ENCODE data around the gene CTIF.

Gene CTIF

DNA sequence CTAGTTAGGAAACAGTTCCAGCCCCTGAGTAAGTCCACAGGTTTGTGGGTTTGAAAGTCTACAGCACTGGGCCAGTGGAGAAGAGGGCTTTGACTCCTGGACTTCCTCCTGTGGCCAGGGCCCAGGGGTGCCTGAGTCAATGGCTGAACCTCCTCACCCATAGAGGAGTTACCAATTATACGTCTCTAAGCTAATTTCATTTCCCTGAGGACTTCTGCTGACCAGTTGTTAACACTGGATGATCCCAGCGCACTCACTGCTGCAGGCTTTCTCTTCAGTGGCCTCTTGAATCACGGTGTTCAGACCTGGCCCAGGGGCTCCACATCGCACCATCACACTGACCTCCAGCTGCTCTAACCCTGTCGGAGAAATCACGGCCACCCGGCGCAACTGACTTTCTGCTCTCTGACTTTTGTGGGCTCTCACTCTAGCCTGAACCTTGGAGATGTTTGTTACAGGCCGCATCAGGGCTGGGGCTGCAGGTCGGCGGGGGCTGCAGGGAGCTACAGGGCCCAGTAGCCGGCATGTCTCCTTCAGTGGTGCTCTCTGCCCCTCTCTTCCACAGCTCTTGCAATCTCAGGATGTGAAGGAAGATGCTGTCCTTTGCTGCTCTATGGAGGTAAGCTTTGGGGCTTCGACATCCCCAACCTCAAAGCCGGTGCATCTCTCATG lies 318.3 kb downstream of the CTIF start:
- H4K20me1 ChIP-seq (ENCODE audit: insufficient read depth, low read length) = no peaks in the 10 kb centered on the region
- no peak overlapping the region for H2AFZ ChIP-seq (ENCODE audit: low read depth, low read length)
- no peak overlapping the region for H3K4me2 ChIP-seq (ENCODE audit: low read length)
- no peaks in the 10 kb centered on the region for H3K79me2 ChIP-seq (ENCODE audit: low read length)
- H3K4me3 ChIP-seq (ENCODE audit: low read length) = no peak overlapping the region
- no peak overlapping the region for H3K9ac ChIP-seq (ENCODE audit: low read length)
- H3K27ac ChIP-seq (ENCODE audit: low read length) = no peak overlapping the region
- no peaks in the 10 kb centered on the region for H3K27me3 ChIP-seq (ENCODE audit: low read depth, low read length)
- H3K36me3 ChIP-seq (replicated peaks; ENCODE audit: low read depth, low read length) = no peaks in the 10 kb centered on the region
- H3K9me3 ChIP-seq (ENCODE audit: insufficient read depth, low read length) = no peaks in the 10 kb centered on the region
- TF ChIP-seq EZH2phosphoT487 (IDR thresholded peaks at IDR 0.05; ENCODE audit: low read depth) = no peak
- TF ChIP-seq, protein P1, sequence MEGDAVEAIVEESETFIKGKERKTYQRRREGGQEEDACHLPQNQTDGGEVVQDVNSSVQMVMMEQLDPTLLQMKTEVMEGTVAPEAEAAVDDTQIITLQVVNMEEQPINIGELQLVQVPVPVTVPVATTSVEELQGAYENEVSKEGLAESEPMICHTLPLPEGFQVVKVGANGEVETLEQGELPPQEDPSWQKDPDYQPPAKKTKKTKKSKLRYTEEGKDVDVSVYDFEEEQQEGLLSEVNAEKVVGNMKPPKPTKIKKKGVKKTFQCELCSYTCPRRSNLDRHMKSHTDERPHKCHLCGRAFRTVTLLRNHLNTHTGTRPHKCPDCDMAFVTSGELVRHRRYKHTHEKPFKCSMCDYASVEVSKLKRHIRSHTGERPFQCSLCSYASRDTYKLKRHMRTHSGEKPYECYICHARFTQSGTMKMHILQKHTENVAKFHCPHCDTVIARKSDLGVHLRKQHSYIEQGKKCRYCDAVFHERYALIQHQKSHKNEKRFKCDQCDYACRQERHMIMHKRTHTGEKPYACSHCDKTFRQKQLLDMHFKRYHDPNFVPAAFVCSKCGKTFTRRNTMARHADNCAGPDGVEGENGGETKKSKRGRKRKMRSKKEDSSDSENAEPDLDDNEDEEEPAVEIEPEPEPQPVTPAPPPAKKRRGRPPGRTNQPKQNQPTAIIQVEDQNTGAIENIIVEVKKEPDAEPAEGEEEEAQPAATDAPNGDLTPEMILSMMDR (IDR thresholded peaks at IDR 0.05; ENCODE audit: low read depth, low read length) = no peak
- H3K4me1 ChIP-seq (ENCODE audit: low read length) = peaks cover 3% of the 10 kb centered on the region

DNA sequence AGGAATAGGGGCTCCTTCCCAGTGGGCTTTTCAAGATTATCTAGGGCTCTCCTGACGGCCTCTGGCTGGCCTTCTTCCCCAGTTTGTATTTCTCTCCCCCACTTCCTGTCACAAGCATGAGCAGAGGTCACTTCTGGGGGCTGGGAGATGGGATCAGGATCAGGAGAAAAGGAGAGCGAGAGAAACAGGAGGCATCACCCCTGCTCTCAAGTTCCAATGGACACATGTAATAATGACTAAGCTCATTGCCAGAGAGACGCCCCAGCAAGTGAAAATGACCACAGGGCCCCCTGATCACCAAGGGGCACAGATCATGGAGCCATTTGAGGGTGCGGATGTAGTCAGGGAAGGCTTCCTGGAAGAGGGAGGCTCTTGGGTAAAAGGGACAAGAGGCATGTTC lies 319.8 kb downstream of the CTIF start:
- TF ChIP-seq EZH2phosphoT487 (IDR thresholded peaks at IDR 0.05; ENCODE audit: low read depth) = no peak
- TF ChIP-seq, protein P1 (IDR thresholded peaks at IDR 0.05; ENCODE audit: low read depth, low read length) = no peak
- H4K20me1 ChIP-seq (ENCODE audit: insufficient read depth, low read length) = no peaks in the 10 kb centered on the region
- no peaks in the 10 kb centered on the region for H3K36me3 ChIP-seq (replicated peaks; ENCODE audit: low read depth, low read length)
- no peaks in the 10 kb centered on the region for H3K27me3 ChIP-seq (ENCODE audit: low read depth, low read length)
- peaks cover 3% of the 10 kb centered on the region for H3K4me1 ChIP-seq (ENCODE audit: low read length)
- H3K27ac ChIP-seq (ENCODE audit: low read length) = no peak overlapping the region
- no peak overlapping the region for H3K4me2 ChIP-seq (ENCODE audit: low read length)
- no peaks in the 10 kb centered on the region for H3K79me2 ChIP-seq (ENCODE audit: low read length)
- H3K9me3 ChIP-seq (ENCODE audit: insufficient read depth, low read length) = no peaks in the 10 kb centered on the region
- H2AFZ ChIP-seq (ENCODE audit: low read depth, low read length) = no peak overlapping the region
- no peak overlapping the region for H3K9ac ChIP-seq (ENCODE audit: low read length)
- no peak overlapping the region for H3K4me3 ChIP-seq (ENCODE audit: low read length)

DNA sequence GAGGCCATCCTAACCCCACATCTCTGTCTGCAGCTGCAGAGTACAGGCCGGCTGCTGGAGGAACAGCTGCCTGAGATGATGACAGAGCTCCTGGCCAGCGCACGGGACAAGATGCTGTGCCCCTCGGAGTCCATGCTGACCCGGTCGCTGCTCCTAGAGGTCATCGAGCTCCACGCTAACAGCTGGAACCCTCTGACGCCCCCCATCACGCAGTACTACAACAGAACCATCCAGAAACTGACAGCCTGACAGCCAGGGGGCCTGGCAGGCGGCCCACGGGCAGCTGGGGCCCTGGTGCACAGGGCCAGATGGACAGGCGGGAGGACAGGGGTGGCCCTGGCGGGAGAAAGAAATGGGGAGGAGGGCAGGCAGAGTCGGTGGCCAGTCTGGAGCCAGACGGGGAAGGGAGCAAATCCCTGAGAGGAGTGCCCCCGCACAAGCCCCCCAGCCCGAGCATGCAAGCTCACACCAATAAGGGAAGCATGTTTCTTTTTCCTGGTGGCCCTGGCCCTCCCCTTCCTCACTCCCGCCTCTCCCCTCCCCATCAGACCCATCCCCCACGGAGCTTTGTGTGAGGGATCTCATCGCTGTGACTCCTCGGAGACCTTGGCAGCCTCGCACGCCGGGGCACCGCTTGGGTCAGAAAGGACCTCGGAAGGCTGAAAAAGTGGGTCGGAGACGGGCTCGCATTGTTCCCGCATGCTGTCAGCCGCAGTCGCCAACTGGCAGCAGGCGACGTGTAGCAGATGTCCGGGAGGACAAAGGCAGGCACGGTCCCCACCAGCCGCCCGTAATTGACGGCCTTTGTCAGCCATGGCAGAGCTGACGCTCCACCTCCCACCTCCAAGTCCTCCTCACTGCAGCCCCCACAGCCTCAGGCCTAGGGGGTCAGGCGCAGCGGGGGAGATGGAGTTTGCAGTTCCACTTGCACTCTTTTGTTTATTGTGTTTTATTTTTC lies 320.8 kb downstream of the CTIF start:
- H3K27me3 ChIP-seq (ENCODE audit: low read depth, low read length) = no peaks in the 10 kb centered on the region
- no peak overlapping the region for H3K9ac ChIP-seq (ENCODE audit: low read length)
- no peak overlapping the region for H3K27ac ChIP-seq (ENCODE audit: low read length)
- no peak overlapping the region for H3K4me2 ChIP-seq (ENCODE audit: low read length)
- no peaks in the 10 kb centered on the region for H3K79me2 ChIP-seq (ENCODE audit: low read length)
- no peak overlapping the region for H3K4me3 ChIP-seq (ENCODE audit: low read length)
- peaks cover 3% of the 10 kb centered on the region for H3K4me1 ChIP-seq (ENCODE audit: low read length)
- no peaks in the 10 kb centered on the region for H4K20me1 ChIP-seq (ENCODE audit: insufficient read depth, low read length)
- H3K36me3 ChIP-seq (replicated peaks; ENCODE audit: low read depth, low read length) = no peaks in the 10 kb centered on the region
- no peaks in the 10 kb centered on the region for H3K9me3 ChIP-seq (ENCODE audit: insufficient read depth, low read length)
- TF ChIP-seq, protein P1 (IDR thresholded peaks at IDR 0.05; ENCODE audit: low read depth, low read length) = no peak
- no peak for TF ChIP-seq EZH2phosphoT487 (IDR thresholded peaks at IDR 0.05; ENCODE audit: low read depth)
- H2AFZ ChIP-seq (ENCODE audit: low read depth, low read length) = no peak overlapping the region
